ENCODE measurements around the gene KRTAP4-7.
"Not testable (repeated sequence)": the region's sequence is repeated elsewhere in the genome, so short reads cannot be mapped to it uniquely, and the experiment has no call there.

Gene KRTAP4-7

DNA sequence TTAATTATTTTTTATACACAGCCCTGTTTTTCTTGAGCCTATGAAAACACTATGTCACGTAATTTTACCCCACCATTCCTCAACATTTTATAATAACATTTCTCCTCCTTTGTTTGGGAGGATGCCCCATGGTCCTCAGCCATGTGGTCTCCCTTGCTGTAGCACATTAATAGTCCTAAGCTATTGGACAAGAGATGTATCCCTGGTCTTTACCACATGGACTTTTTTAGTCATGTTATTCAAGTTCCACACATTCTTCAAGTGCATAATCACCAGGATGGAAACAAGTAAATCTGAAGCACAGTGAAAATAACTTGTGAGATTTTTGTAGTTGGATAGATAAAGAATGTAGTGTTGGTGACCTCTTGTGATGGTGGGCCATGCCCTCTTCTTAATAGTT is 22.0 kb upstream of the KRTAP4-7 start:
- Histone ChIP-seq H2BK12ac (ENCODE audit: low read length) (no peak overlapping the region), H3K9me3 (ENCODE audit: insufficient read depth, low read depth, low read length) (no peaks in the 10 kb centered on the region), H4K8ac (ENCODE audit: low read depth, low read length) (no peak overlapping the region), H3K27me3 (ENCODE audit: insufficient read depth, low read length) (no peaks in the 10 kb centered on the region), H3K14ac (ENCODE audit: low read length) (no peak overlapping the region), H3K36me3 (ENCODE audit: control insufficient read depth in 1 of 2, insufficient read depth in 2 of 2, low read length in 2 of 2) (no peaks in the 10 kb centered on the region), H3K79me2 (ENCODE audit: control insufficient read depth, insufficient read depth, low read length, poor library complexity) (no peaks in the 10 kb centered on the region), H2AK5ac (ENCODE audit: low read length) (no peak overlapping the region), H2BK120ac (ENCODE audit: insufficient read depth, low read length, poor library complexity) (no peak overlapping the region), H3K27ac (ENCODE audit: low read depth, low read length) (peak overlapping the region; percentile 22), H2AFZ (ENCODE audit: insufficient read depth, low read length, poor library complexity) (no peak overlapping the region), H3K9ac (ENCODE audit: low read length) (no peak overlapping the region), H3K4ac (ENCODE audit: low read depth, low read length) (no peak overlapping the region), H4K12ac (ENCODE audit: low read depth, low read length) (no peak overlapping the region), H2BK5ac (ENCODE audit: low read depth, low read length, poor library complexity) (no peak overlapping the region), H3K79me1 (ENCODE audit: low read length) (no peaks in the 10 kb centered on the region), H3K4me3 (ENCODE audit: low read depth, low read length) (no peak overlapping the region), H3K4me2 (ENCODE audit: low read length) (no peak overlapping the region), H3K4me1 (ENCODE audit: control insufficient read depth in 1 of 2, insufficient read depth in 2 of 2, low read length in 2 of 2) (peaks cover 3 to 6% of the 10 kb centered on the region in 2 experiments), H4K91ac (ENCODE audit: low read depth, low read length) (no peak overlapping the region), H3K23ac (ENCODE audit: low read length) (no peak overlapping the region), H3K18ac (ENCODE audit: low read length) (no peak overlapping the region)
- peak in 1 of 2 donors; percentile 51 for DNase-seq
- 100% methylated on average over 1 of the region's 1 CpG for WGBS (ENCODE audit: extremely low coverage, insufficient coverage, insufficient read length)

DNA sequence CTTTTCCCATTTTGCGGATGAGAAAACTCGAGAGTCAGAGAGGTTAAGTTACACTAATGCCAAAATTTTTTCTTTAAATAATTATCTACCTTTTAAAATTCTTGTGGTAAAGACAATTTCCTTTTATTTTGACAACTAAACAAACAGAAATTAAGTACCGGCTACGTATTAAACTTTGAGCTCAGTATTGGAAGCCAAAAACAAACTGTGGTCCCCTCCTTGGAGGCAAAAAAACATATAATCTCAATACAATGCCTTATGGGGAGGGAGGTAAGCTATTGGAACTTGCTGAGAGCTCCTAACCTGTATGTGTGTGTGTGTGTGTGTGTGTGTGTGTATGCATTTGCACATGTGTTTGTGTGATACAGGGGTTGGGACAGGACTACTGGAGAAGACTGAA is 20.5 kb upstream of the KRTAP4-7 start:
- no peak overlapping the region for H3K23ac ChIP-seq (ENCODE audit: low read length)
- no peaks in the 10 kb centered on the region for H3K79me1 ChIP-seq (ENCODE audit: low read length)
- no peak overlapping the region for H3K4me3 ChIP-seq (ENCODE audit: low read depth, low read length)
- H3K9me3 ChIP-seq (ENCODE audit: insufficient read depth, low read depth, low read length): no peaks in the 10 kb centered on the region
- H2BK120ac ChIP-seq (ENCODE audit: insufficient read depth, low read length, poor library complexity): no peak overlapping the region
- no peak overlapping the region for H3K4ac ChIP-seq (ENCODE audit: low read depth, low read length)
- no peak overlapping the region for H3K27ac ChIP-seq (ENCODE audit: low read depth, low read length)
- H3K9ac ChIP-seq (ENCODE audit: low read length): no peak overlapping the region
- no peak overlapping the region for H2BK5ac ChIP-seq (ENCODE audit: low read depth, low read length, poor library complexity)
- H4K8ac ChIP-seq (ENCODE audit: low read depth, low read length): no peak overlapping the region
- no peak overlapping the region for H2AFZ ChIP-seq (ENCODE audit: insufficient read depth, low read length, poor library complexity)
- no peak overlapping the region for H3K4me2 ChIP-seq (ENCODE audit: low read length)
- H2BK12ac ChIP-seq (ENCODE audit: low read length): no peak overlapping the region
- H4K12ac ChIP-seq (ENCODE audit: low read depth, low read length): no peak overlapping the region
- WGBS (ENCODE audit: extremely low coverage, insufficient coverage, insufficient read length): no CpG with 5 or more reads among the region's 4 CpGs
- H3K4me1 ChIP-seq (ENCODE audit: control insufficient read depth in 1 of 2, insufficient read depth in 2 of 2, low read length in 2 of 2): peaks cover 3 to 6% of the 10 kb centered on the region in 2 experiments
- H3K36me3 ChIP-seq (ENCODE audit: control insufficient read depth in 1 of 2, insufficient read depth in 2 of 2, low read length in 2 of 2): no peaks in the 10 kb centered on the region
- no peak overlapping the region for H3K18ac ChIP-seq (ENCODE audit: low read length)
- H3K27me3 ChIP-seq (ENCODE audit: insufficient read depth, low read length): no peaks in the 10 kb centered on the region
- no peak overlapping the region for H4K91ac ChIP-seq (ENCODE audit: low read depth, low read length)
- DNase-seq: no peak
- no peaks in the 10 kb centered on the region for H3K79me2 ChIP-seq (ENCODE audit: control insufficient read depth, insufficient read depth, low read length, poor library complexity)
- H2AK5ac ChIP-seq (ENCODE audit: low read length): no peak overlapping the region
- no peak overlapping the region for H3K14ac ChIP-seq (ENCODE audit: low read length)

GRCh38 chr17:41064301-41064700 is 19.6 kb upstream of the KRTAP4-7 start:
- Histone ChIP-seq H2BK5ac (ENCODE audit: low read depth, low read length, poor library complexity) (no peak overlapping the region), H4K8ac (ENCODE audit: low read depth, low read length) (no peak overlapping the region), H3K4ac (ENCODE audit: low read depth, low read length) (no peak overlapping the region), H2AFZ (ENCODE audit: insufficient read depth, low read length, poor library complexity) (no peak overlapping the region), H3K4me1 (ENCODE audit: control insufficient read depth in 1 of 2, insufficient read depth in 2 of 2, low read length in 2 of 2) (peaks cover 3 to 6% of the 10 kb centered on the region in 2 experiments), H3K27ac (ENCODE audit: low read depth, low read length) (no peak overlapping the region), H3K23ac (ENCODE audit: low read length) (no peak overlapping the region), H3K4me3 (ENCODE audit: low read depth, low read length) (no peak overlapping the region), H2AK5ac (ENCODE audit: low read length) (no peak overlapping the region), H3K18ac (ENCODE audit: low read length) (no peak overlapping the region), H3K36me3 (ENCODE audit: control insufficient read depth in 1 of 2, insufficient read depth in 2 of 2, low read length in 2 of 2) (no peaks in the 10 kb centered on the region), H3K9me3 (ENCODE audit: insufficient read depth, low read depth, low read length) (no peaks in the 10 kb centered on the region), H3K14ac (ENCODE audit: low read length) (no peak overlapping the region), H3K9ac (ENCODE audit: low read length) (no peak overlapping the region), H2BK12ac (ENCODE audit: low read length) (no peak overlapping the region), H3K27me3 (ENCODE audit: insufficient read depth, low read length) (no peaks in the 10 kb centered on the region), H2BK120ac (ENCODE audit: insufficient read depth, low read length, poor library complexity) (no peak overlapping the region), H4K12ac (ENCODE audit: low read depth, low read length) (no peak overlapping the region), H3K4me2 (ENCODE audit: low read length) (no peak overlapping the region), H3K79me1 (ENCODE audit: low read length) (no peaks in the 10 kb centered on the region), H4K91ac (ENCODE audit: low read depth, low read length) (no peak overlapping the region), H3K79me2 (ENCODE audit: control insufficient read depth, insufficient read depth, low read length, poor library complexity) (no peaks in the 10 kb centered on the region)
- DNase-seq: no peak
- no CpG with 5 or more reads among the region's 1 CpG for WGBS (ENCODE audit: extremely low coverage, insufficient coverage, insufficient read length)

GRCh38 chr17:41065016-41065689 is 18.8 kb upstream of the KRTAP4-7 start:
- not testable (repeated sequence) for H3K27me3 ChIP-seq (ENCODE audit: insufficient read depth, low read length); H3K4me3 ChIP-seq (ENCODE audit: low read depth, low read length); H4K91ac ChIP-seq (ENCODE audit: low read depth, low read length); H3K27ac ChIP-seq (ENCODE audit: low read depth, low read length); H3K4me2 ChIP-seq (ENCODE audit: low read length); DNase-seq; H2BK12ac ChIP-seq (ENCODE audit: low read length); H2AFZ ChIP-seq (ENCODE audit: insufficient read depth, low read length, poor library complexity); H3K36me3 ChIP-seq (ENCODE audit: control insufficient read depth in 1 of 2, insufficient read depth in 2 of 2, low read length in 2 of 2); H2AK5ac ChIP-seq (ENCODE audit: low read length); H3K79me1 ChIP-seq (ENCODE audit: low read length); H4K8ac ChIP-seq (ENCODE audit: low read depth, low read length); H3K9ac ChIP-seq (ENCODE audit: low read length); H3K18ac ChIP-seq (ENCODE audit: low read length); H3K23ac ChIP-seq (ENCODE audit: low read length); H3K14ac ChIP-seq (ENCODE audit: low read length); H3K4me1 ChIP-seq (ENCODE audit: control insufficient read depth in 1 of 2, insufficient read depth in 2 of 2, low read length in 2 of 2); H4K12ac ChIP-seq (ENCODE audit: low read depth, low read length); H3K9me3 ChIP-seq (ENCODE audit: insufficient read depth, low read depth, low read length); H3K4ac ChIP-seq (ENCODE audit: low read depth, low read length); H3K79me2 ChIP-seq (ENCODE audit: control insufficient read depth, insufficient read depth, low read length, poor library complexity); H2BK5ac ChIP-seq (ENCODE audit: low read depth, low read length, poor library complexity); H2BK120ac ChIP-seq (ENCODE audit: insufficient read depth, low read length, poor library complexity)
- no CpG with 5 or more reads among the region's 16 CpGs for WGBS (ENCODE audit: extremely low coverage, insufficient coverage, insufficient read length)
